ENCODE results near the gene RBCK1.

Gene RBCK1

GRCh38 chr20:434661-435419 is 26.7 kb downstream of the RBCK1 start:
- TF ChIP-seq EZH2 (optimal IDR thresholded peaks at IDR 0.05; ENCODE audit: low read depth, low read length) (no peak), CTCF (IDR thresholded peaks at IDR 0.05; ENCODE audit: low read length) (no peak), EZH2phosphoT487 (IDR thresholded peaks at IDR 0.05; ENCODE audit: low read length) (no peak)
- H3K9me3 ChIP-seq (replicated peaks; ENCODE audit: insufficient read depth, low read length): no peaks in the 10 kb centered on the region
- H3K79me2 ChIP-seq (ENCODE audit: low read length): no peaks in the 10 kb centered on the region; the same call in 1 of the 2 replicates
- H3K4me1 ChIP-seq (ENCODE audit: low read length): peaks cover 28% of the 10 kb centered on the region
- no peak overlapping the region for H3K27ac ChIP-seq (ENCODE audit: low read length)
- no peak overlapping the region for H3K4me3 ChIP-seq (ENCODE audit: low read length)
- peaks cover 27% of the 10 kb centered on the region for H3F3A ChIP-seq (ENCODE audit: insufficient read depth, low read length)
- no peak overlapping the region for H2AFZ ChIP-seq (ENCODE audit: low read length)
- no peaks in the 10 kb centered on the region for H3K36me3 ChIP-seq (replicated peaks; ENCODE audit: insufficient read depth, low read length)
- no peaks in the 10 kb centered on the region for H3K9me2 ChIP-seq (replicated peaks; ENCODE audit: insufficient read depth, low read length)
- H3K27me3 ChIP-seq (replicated peaks; ENCODE audit: insufficient read depth, low read length): no peaks in the 10 kb centered on the region
- no peak overlapping the region for H3K9ac ChIP-seq (ENCODE audit: low read length)
- H4K20me1 ChIP-seq (ENCODE audit: insufficient read depth, low read length): no peaks in the 10 kb centered on the region
- H3K4me2 ChIP-seq (ENCODE audit: low read depth, low read length): no peak overlapping the region
- no peak for DNase-seq

GRCh38 chr20:435558-435957 is 27.5 kb downstream of the RBCK1 start:
- Histone ChIP-seq H3F3A (ENCODE audit: insufficient read depth, low read length) (peaks cover 31% of the 10 kb centered on the region), H3K36me3 (replicated peaks; ENCODE audit: insufficient read depth, low read length) (no peaks in the 10 kb centered on the region), H3K27me3 (replicated peaks; ENCODE audit: insufficient read depth, low read length) (no peaks in the 10 kb centered on the region), H3K4me3 (ENCODE audit: low read length) (no peak overlapping the region), H3K79me2 (ENCODE audit: low read length) (no peaks in the 10 kb centered on the region; the same call in 1 of the 2 replicates), H3K4me2 (ENCODE audit: low read depth, low read length) (no peak overlapping the region), H2AFZ (ENCODE audit: low read length) (no peak overlapping the region), H3K27ac (ENCODE audit: low read length) (no peak overlapping the region), H3K9me3 (replicated peaks; ENCODE audit: insufficient read depth, low read length) (no peaks in the 10 kb centered on the region), H3K4me1 (ENCODE audit: low read length) (peaks cover 32% of the 10 kb centered on the region), H4K20me1 (ENCODE audit: insufficient read depth, low read length) (no peaks in the 10 kb centered on the region), H3K9ac (ENCODE audit: low read length) (no peak overlapping the region), H3K9me2 (replicated peaks; ENCODE audit: insufficient read depth, low read length) (no peaks in the 10 kb centered on the region)
- DNase-seq: no peak
- TF ChIP-seq EZH2 (optimal IDR thresholded peaks at IDR 0.05; ENCODE audit: low read depth, low read length) (no peak), EZH2phosphoT487 (IDR thresholded peaks at IDR 0.05; ENCODE audit: low read length) (no peak), CTCF (IDR thresholded peaks at IDR 0.05; ENCODE audit: low read length) (no peak)

GRCh38 chr20:436476-436875 is 28.4 kb downstream of the RBCK1 start:
- Histone ChIP-seq H3F3A (ENCODE audit: insufficient read depth, low read length) (peaks cover 31% of the 10 kb centered on the region), H3K36me3 (replicated peaks; ENCODE audit: insufficient read depth, low read length) (no peaks in the 10 kb centered on the region), H3K79me2 (ENCODE audit: low read length) (no peaks in the 10 kb centered on the region; the same call in 1 of the 2 replicates), H3K4me2 (ENCODE audit: low read depth, low read length) (no peak overlapping the region), H4K20me1 (ENCODE audit: insufficient read depth, low read length) (no peaks in the 10 kb centered on the region), H3K9ac (ENCODE audit: low read length) (no peak overlapping the region), H3K4me3 (ENCODE audit: low read length) (no peak overlapping the region), H3K27me3 (replicated peaks; ENCODE audit: insufficient read depth, low read length) (no peaks in the 10 kb centered on the region), H3K27ac (ENCODE audit: low read length) (no peak overlapping the region), H3K4me1 (ENCODE audit: low read length) (peaks cover 32% of the 10 kb centered on the region), H3K9me3 (replicated peaks; ENCODE audit: insufficient read depth, low read length) (no peaks in the 10 kb centered on the region), H3K9me2 (replicated peaks; ENCODE audit: insufficient read depth, low read length) (no peaks in the 10 kb centered on the region), H2AFZ (ENCODE audit: low read length) (no peak overlapping the region)
- TF ChIP-seq CTCF (IDR thresholded peaks at IDR 0.05; ENCODE audit: low read length): no peak
- no peak for TF ChIP-seq EZH2 (optimal IDR thresholded peaks at IDR 0.05; ENCODE audit: low read depth, low read length)
- TF ChIP-seq EZH2phosphoT487 (IDR thresholded peaks at IDR 0.05; ENCODE audit: low read length): no peak
- no peak for DNase-seq
